ENCODE results near the gene C9orf43.

GRCh38 chr9:113475031-113475430 lies 64.5 kb downstream of the C9orf43 start:
- no peak for TF ChIP-seq POLR2A (IDR thresholded peaks at IDR 0.05)
- TF ChIP-seq, protein P1, sequence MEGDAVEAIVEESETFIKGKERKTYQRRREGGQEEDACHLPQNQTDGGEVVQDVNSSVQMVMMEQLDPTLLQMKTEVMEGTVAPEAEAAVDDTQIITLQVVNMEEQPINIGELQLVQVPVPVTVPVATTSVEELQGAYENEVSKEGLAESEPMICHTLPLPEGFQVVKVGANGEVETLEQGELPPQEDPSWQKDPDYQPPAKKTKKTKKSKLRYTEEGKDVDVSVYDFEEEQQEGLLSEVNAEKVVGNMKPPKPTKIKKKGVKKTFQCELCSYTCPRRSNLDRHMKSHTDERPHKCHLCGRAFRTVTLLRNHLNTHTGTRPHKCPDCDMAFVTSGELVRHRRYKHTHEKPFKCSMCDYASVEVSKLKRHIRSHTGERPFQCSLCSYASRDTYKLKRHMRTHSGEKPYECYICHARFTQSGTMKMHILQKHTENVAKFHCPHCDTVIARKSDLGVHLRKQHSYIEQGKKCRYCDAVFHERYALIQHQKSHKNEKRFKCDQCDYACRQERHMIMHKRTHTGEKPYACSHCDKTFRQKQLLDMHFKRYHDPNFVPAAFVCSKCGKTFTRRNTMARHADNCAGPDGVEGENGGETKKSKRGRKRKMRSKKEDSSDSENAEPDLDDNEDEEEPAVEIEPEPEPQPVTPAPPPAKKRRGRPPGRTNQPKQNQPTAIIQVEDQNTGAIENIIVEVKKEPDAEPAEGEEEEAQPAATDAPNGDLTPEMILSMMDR (IDR thresholded peaks at IDR 0.05) = no peak
